ENCODE results near the gene CACNA1E.

The CACNA1E gene

GRCh38 chr1:181643631-181644030 lies 160.3 kb downstream of the CACNA1E start:
- no peak for FAIRE-seq
- no peak for TF ChIP-seq CTCF (IDR thresholded peaks at IDR 0.05; ENCODE audit: insufficient read depth, missing control alignments)
- DNase-seq (ENCODE audit: insufficient read length, low spot score), result no peak

DNA sequence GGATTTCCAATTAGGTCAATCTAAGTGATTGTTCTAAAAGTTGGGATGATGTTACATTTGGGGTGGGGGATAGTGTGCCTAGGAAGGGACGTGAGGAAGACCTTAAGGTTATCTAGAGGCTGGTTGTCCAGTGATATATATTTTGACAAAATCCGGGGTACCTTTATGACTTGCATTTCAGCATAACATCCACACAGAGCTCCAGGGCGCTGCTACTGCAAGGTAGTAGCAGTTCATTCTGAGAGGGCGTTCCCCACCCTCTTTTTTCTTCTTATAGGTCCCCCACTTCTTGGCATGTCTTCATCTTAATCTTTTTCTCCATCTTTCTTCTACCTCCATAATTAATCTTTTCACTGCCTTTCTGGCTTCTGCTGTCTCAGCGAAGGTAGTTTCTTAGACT lies 161.9 kb downstream of the CACNA1E start:
- TF ChIP-seq CTCF (IDR thresholded peaks at IDR 0.05; ENCODE audit: insufficient read depth, missing control alignments), result no peak
- FAIRE-seq (no peak), DNase-seq (ENCODE audit: insufficient read length, low spot score) (no peak)

DNA sequence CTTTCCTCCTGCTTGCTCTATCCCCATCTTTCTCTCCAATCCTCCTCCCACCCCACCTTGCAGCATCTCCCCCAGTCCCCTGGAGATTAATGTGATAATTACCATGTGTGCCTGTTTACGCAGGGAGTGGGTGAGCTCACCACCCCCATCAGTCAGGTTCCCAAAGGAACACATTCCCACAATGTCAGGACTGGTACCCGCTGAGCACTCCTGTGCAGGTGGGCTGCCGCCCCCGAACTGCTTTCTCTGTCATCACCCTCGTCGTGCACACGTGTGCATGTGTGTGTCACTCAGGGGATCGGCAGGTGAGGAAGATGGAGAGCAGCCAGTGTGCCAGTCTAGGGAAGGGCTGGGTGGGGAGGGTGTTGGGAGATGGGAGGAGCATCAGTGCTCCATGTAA lies 163.4 kb downstream of the CACNA1E start:
- DNase-seq (ENCODE audit: insufficient read length, low spot score) (no peak), FAIRE-seq (no peak)
- no peak for TF ChIP-seq CTCF (IDR thresholded peaks at IDR 0.05; ENCODE audit: insufficient read depth, missing control alignments)

DNA sequence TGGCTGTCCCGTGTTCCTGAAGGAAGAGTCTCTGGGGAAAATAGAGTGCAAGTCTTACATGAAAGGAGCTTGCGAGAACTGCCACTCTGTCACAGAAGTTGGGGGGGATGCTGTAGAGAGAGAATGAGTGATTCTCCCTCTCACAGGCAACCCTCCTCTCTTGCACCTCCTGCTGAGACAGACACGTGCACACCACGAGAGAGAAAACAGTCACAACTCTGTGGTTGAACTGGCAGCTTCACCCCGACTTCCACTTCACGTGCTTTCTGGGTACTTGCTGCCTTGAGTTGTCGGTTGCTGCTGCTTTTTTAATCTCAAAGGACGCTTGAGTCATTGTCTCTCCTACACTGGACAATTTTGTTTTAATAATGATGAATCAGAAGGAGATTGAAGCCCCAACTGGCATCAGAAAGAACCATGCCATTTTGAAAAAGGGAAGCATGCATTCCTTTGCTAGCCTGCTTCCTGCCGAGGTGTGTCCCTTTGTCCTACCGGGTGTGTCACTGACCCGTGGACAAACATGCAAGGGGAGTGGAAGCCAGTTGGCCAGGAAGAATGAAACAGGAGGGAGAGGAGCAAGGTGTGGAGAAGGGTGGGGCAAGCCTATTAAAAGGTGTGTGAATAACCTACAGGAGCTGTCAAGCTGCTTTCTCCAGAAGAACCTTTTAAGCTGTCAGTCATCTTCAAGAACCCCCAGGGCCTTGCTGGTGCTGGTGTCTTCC lies 164.2 kb downstream of the CACNA1E start:
- no peak for TF ChIP-seq CTCF (IDR thresholded peaks at IDR 0.05; ENCODE audit: insufficient read depth, missing control alignments)
- no peak for DNase-seq (ENCODE audit: insufficient read length, low spot score)
- no peak for FAIRE-seq

DNA sequence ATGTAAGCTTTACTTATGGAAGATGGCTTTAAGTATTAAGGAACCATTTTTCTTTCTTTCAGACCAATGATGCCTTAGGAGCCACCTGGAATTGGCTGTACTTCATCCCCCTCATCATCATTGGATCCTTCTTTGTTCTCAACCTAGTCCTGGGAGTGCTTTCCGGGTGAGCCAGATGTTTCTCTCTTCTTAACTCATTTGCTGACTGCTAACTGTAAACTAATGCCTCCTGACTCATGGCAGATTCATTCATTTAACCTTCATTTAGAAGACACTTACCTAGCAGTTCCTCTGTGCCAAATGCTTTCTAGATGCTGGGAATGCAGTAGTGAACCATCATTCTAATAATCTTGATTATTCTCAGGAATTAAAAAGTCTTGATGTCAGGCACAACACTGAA lies 168.0 kb downstream of the CACNA1E start:
- DNase-seq (ENCODE audit: insufficient read length, low spot score), result no peak
- FAIRE-seq, result no peak

DNA sequence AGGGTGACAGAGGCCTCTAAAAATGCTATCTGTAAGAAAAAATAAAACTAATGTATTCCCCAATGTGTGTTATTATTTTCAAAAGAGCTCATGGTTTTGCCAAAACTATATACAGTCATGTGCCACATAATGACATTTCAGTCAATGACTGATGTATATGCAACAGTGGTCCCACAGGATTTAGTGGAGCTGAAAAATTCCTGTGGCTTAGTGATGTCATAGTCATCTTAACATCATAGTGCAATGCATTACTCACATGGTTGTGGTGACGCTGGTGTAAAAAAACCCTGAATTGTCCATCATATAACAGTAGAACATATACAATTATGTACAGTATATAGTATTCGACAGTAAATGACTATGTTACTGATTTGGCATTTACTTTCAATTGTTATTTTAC lies 172.4 kb downstream of the CACNA1E start:
- FAIRE-seq, result no peak
- no peak for DNase-seq (ENCODE audit: insufficient read length, low spot score)
- no peak for TF ChIP-seq CTCF (IDR thresholded peaks at IDR 0.05; ENCODE audit: insufficient read depth, missing control alignments)

More for the DNA sequence above, 168.0 kb downstream of the CACNA1E start:
- TF ChIP-seq CTCF (IDR thresholded peaks at IDR 0.05; ENCODE audit: insufficient read depth, missing control alignments), result no peak

DNA sequence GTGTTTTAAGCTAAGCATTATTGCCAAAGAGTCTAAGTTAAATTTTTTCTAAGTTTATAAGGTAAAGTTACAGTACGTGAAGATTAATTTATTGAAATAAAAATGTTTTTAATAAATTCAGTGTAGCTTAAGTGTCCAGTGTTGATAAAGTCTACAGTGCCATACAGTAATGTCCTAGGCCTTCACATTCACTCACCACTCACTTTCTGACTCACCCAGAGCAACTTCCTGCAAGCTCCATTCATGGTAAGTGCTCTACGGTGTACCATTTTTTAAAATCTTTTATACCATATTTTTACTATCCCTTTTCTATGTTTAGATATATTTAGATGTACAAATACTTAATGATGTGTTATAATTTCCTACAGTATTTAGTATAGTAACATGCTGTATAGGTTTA lies 173.2 kb downstream of the CACNA1E start:
- DNase-seq (ENCODE audit: insufficient read length, low spot score) (no peak), FAIRE-seq (no peak)
- TF ChIP-seq CTCF (IDR thresholded peaks at IDR 0.05; ENCODE audit: insufficient read depth, missing control alignments), result no peak
